Stimulated activated CD4-positive, alpha-beta T cell treated with anti-CD3 and anti-CD28 coated beads, TNF-alpha, amount 100 ng/mL, for 24 hours (primary cell): ENCODE data around the gene DNAJB1.
A peak's percentile ranks its signal among the peaks of the same experiment; 100 is the strongest.

Experiments
- DNase-seq, 3 experiments: peaks; one replicate each; pipeline ENCODE4 v3.0.0-alpha.2; 2020; ENCODE audit warnings: low read depth in 3 of 3

Gene DNAJB1

GRCh38 chr19:14496029-14496833 is 22.0 kb downstream of the DNAJB1 start, which contains the start of gene GIPC1:
Gene GIPC1, minus strand, starts transcription at chr19:14496127. Its CDS starts 13,151 bp downstream, at chr19:14482976.
- DNase-seq = peak; percentile 66 to 81 (median 70)

DNA sequence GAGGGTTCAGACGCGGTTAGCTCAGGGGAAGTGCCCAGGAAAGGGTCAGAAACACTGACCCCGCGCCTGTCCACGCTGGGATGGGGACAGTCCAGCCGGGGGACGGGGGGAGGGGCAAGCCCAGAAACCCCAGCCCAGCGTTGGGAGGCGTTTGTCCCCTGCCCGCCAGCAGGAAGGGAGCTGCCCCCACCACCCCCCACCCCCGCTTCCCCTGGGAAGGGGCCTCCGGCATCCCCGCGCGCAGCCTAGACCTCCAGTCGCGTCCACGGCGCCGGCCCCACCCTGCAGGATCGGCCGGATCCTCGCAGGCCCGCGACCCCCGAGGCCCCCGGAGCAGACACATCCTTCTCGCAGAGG is 22.5 kb downstream of the DNAJB1 start:
- DNase-seq = no peak

DNA sequence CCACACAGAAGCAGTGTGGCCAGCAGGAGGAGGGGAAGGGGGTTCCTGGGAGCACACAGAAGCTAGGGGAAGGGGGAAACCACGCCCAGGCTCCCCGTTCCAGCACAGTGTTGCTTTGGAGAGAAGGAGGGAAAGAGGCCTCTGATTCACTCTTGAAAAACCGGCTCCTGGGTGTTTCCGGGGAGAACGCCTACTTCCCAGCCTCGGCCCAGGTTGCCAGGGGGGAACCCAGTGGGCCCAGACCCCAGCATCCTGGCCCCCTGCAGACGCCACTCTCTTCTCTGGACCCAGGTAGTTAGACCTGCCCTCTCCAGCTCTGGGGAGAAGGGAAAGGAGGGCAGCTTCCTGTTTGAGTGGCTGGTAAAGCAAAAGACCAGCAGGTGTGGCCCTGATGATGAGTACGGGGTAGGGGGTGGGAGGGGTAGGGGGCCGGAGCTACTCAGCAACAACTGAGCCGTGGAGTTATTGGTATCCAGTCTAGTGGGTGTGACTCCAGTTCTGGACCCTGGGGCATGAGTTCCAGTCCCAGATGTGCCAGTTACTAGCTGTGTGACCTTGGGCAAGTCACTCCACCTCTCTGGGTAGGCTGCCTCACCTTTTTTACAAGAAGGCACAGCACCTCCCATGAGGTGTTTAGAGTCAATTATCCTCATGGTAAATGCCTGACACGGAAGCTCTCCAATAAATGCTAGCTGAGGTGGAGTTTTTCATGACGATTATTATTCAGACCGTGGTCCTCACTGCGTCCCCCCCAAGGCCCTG is 23.1 kb downstream of the DNAJB1 start:
- no peak for DNase-seq

- no peak for DNase-seq
Measured at GRCh38 chr19:14494411-14494810, 23.8 kb downstream of the DNAJB1 start.

DNA sequence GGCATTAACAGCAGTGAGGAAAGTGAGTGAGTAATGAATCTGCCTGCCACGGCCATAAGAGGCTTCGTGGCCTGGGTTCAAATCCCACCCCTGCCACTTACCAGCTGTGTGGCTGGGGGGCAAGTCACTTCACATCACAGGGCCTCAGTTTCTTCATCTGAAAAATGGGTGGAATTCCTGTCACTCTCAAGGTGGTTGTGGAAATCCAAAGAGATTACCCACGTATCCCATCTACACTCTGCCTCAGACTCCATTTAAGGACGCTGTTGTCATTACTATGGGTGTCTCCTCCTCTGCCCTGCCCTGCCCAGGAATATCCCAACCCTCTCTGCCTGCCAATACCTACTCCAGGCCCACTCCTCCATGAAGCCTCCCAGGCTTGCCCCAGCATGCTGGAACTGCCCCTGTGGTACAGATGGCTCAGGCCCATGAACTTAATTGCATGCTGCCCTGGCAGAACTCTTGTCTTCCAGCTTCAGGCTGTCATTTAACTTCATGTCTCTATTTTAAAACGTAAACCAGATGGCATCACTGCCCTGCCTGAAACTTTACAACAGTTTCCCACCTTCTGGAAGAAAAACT is 25.4 kb downstream of the DNAJB1 start:
- DNase-seq = no peak

DNA sequence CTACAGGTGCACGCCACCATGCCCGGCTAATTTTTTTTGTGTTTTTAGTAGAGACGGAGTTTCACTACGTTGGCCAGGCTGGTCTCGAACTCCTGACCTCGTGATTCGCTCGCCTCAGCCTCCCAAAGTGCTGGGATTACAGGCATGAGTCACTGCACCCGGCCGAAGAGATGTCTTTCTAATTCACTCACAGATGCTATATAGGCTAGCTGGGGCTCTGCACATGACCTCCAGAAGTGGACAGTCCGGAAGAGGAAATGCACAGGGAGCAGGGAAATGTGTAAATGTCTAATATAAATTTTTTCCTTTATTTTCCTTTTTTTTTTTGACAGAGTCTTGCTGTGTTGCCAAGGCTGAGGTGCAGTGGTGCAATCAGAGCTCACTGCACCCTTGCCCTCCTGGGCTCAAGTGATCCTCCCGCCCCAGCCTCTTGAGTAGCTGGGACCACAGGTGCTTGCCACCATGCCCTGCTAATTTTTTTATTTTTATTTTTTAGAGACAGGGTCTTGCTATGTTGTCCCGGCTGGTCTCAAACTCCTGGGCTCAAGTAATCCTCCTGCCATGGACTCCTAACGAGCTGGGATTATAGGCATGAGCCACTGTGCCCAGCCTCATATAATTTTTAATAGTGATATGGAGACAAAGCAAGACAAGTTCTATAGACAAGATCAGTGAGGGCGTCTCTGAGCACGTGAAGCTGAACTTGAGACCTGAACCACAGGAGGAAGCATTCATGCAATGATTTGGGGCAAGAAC is 30.6 kb downstream of the DNAJB1 start:
- DNase-seq = no peak

- DNase-seq = no peak
Measured at GRCh38 chr19:14482172-14482941, 35.8 kb downstream of the DNAJB1 start.

GRCh38 chr19:14480700-14481079 is 37.5 kb downstream of the DNAJB1 start:
- no peak for DNase-seq

- peak; percentile 42 to 66 (median 46) for DNase-seq
Measured at GRCh38 chr19:14479975-14480699, 38.1 kb downstream of the DNAJB1 start.

DNA sequence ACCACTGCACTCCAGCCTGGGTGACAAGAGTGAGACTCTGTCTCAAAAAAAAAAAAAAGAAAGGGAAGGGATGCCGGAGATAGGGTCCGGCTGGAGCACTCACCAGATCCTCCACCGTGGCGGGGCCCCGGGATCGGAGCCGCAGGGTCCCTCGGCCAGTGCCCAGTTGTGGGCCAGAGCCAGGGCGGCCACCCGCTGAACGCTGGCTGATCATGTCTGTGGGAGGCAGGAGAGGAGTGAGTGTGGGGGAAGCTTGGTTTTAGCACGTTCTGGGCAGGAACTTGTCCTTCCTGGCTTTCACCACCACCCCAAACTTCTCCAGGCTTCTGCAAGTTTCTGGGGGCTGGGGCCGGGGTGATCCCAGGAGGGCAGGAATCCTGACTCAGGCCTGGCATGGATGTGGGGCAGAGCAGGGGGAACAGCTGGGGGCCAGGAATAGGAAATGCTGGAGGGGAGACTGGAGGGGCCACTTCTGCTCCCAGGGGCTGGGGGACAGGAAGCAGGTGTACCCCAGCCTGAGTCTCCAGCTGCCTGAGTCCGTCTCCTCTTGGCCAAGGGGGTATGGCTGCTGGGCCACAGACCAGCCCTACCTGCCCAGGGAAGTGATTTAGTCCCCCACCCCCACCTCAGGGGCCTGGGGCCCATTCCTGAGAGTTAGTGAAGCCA is 38.8 kb downstream of the DNAJB1 start:
- no peak for DNase-seq

GRCh38 chr19:14478113-14478545 is 40.1 kb downstream of the DNAJB1 start:
- DNase-seq = no peak

- DNase-seq = no peak
Measured at GRCh38 chr19:14477418-14478112, 40.6 kb downstream of the DNAJB1 start.

- DNase-seq = no peak
Measured at GRCh38 chr19:14476673-14477401, 41.4 kb downstream of the DNAJB1 start.

DNA sequence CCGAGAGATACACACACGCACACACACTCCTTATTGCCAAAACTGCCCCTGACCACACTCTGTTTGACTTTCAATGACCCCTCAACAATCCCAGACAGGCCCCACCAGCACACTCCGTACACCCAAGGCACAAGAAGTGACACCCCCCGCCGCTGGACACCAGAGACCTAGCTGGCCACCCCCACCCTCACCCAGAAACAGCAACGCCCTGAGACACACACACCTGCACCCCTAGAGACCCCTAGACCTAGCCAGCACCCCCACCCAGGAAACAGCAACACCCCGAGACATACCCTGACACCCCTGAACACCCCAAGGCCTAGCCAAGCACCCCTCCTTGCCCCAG is 41.9 kb downstream of the DNAJB1 start:
- DNase-seq = no peak

GRCh38 chr19:14475251-14476073 is 42.7 kb downstream of the DNAJB1 start, which contains the start of gene PTGER1:
Gene PTGER1, minus strand, starts transcription at chr19:14475354. Its CDS starts 1,034 bp downstream, at chr19:14474320.
- no peak for DNase-seq

DNA sequence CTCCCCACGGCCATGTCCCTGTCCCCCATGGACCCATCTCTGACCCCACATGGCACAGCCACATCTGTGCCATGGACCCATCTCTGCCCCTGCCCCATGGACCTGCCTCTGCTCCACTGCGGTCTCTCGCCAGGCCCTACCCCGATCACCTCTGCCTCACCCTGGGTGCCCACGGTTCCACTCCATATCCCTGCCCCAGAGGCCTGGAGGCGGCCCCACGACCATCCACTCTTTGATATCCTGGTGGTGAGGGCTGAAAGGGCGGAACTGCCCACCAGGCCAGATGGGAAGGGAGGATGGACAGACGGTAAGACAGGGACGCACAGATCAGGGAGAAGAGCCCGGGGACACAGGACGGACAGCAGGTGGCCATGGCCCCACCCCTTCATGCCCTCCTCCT is 43.4 kb downstream of the DNAJB1 start:
- DNase-seq = no peak

- DNase-seq = no peak
Measured at GRCh38 chr19:14473978-14474578, 44.1 kb downstream of the DNAJB1 start.
